ENCODE data around the gene RAB25.
"Not testable (repeated sequence)": the region's sequence is repeated elsewhere in the genome, so short reads cannot be mapped to it uniquely, and the experiment has no call there.

The RAB25 gene

GRCh38 chr1:156060937-156061636 lies at the start of gene RAB25:
Gene RAB25 (plus strand): TSS chr1:156061160. CDS start chr1:156061401, 241 bp downstream.
- DNase-seq, result no peak

- no peak for DNase-seq
These were observed 48.7 kb upstream of the RAB25 start for GRCh38 chr1:156012051-156012817.

- no peak for DNase-seq
These were observed 46.1 kb upstream of the RAB25 start for GRCh38 chr1:156014829-156015228.

GRCh38 chr1:156019946-156020292 lies 41.0 kb upstream of the RAB25 start:
- DNase-seq, result no peak

- peak; percentile 94 for DNase-seq
These were observed 40.5 kb upstream of the RAB25 start, which contains the start of gene SSR2 for GRCh38 chr1:156020293-156021092. Gene SSR2 (minus strand): TSS chr1:156020951. CDS start chr1:156020167, 784 bp downstream.

- no peak for DNase-seq
These were observed 39.9 kb upstream of the RAB25 start for GRCh38 chr1:156021093-156021428.

GRCh38 chr1:156021954-156022353 lies 39.0 kb upstream of the RAB25 start:
- no peak for DNase-seq

- no peak for DNase-seq
These were observed 36.2 kb upstream of the RAB25 start for GRCh38 chr1:156024801-156025200.

- peak; percentile 54 for DNase-seq
These were observed 35.1 kb upstream of the RAB25 start for GRCh38 chr1:156025876-156026275.

GRCh38 chr1:156026588-156026987 lies 34.4 kb upstream of the RAB25 start:
- DNase-seq, result no peak

- no peak for DNase-seq
These were observed 27.9 kb upstream of the RAB25 start for GRCh38 chr1:156033011-156033410.

GRCh38 chr1:156034991-156035390 lies 26.0 kb upstream of the RAB25 start:
- not testable (repeated sequence) for DNase-seq

GRCh38 chr1:156042828-156043227 lies 18.1 kb upstream of the RAB25 start:
- DNase-seq, result no peak

- no peak for DNase-seq
These were observed 15.9 kb upstream of the RAB25 start for GRCh38 chr1:156045076-156045475.

- no peak for DNase-seq
These were observed 12.2 kb upstream of the RAB25 start for GRCh38 chr1:156048663-156049258.

- DNase-seq, result no peak
These were observed 10.6 kb upstream of the RAB25 start for GRCh38 chr1:156050376-156050775.

- DNase-seq, result no peak
These were observed 9.8 kb upstream of the RAB25 start for GRCh38 chr1:156051011-156051725.

- DNase-seq, result peak; percentile 64
These were observed 7.8 kb upstream of the RAB25 start for GRCh38 chr1:156052862-156053767.

GRCh38 chr1:156053768-156054499 lies 7.0 kb upstream of the RAB25 start, which contains the start of gene UBQLN4:
Gene UBQLN4 (minus strand): TSS chr1:156053798. CDS start chr1:156053701, 97 bp downstream.
- peak; percentile 94 for DNase-seq

GRCh38 chr1:156054500-156055280 lies 6.3 kb upstream of the RAB25 start, which contains the start of gene LAMTOR2:
Gene LAMTOR2 (plus strand): TSS chr1:156054782. CDS start chr1:156054890, 108 bp downstream.
- DNase-seq, result peak; percentile 98
